Fibroblast of lung (primary cell): Measurements from ENCODE around the gene ZNF827. TPM values are rescaled to one million over a fixed set of nuclear protein-coding genes. Genes with fewer than 3 reads are reported as not detected.
"Not testable (repeated sequence)": the region's sequence is repeated elsewhere in the genome, so short reads cannot be mapped to it uniquely, and the experiment has no call there.

Source experiments
- DNase-seq, 2 donors: peaks; one replicate each; pipeline versions ENCODE4 v3.0.0 to v3.0.0-alpha.2; 2010; ENCODE audit warnings: low read depth in 2 of 2
- H2AFZ ChIP-seq: 2 replicates; pipeline ENCODE4 v1.5.1; 2012; ENCODE audit warnings: low read length, control low read depth, inconsistent platforms
- H3K27ac ChIP-seq: 2 replicates; pipeline ENCODE4 v1.5.1; 2011; ENCODE audit warnings: low read length, control low read depth; ENCODE audit not compliant: insufficient read depth
- H3K27me3 ChIP-seq: 2 replicates; pipeline ENCODE4 v1.5.1; 2011; ENCODE audit warnings: mild to moderate bottlenecking, low read length; ENCODE audit not compliant: control insufficient read depth, insufficient read depth
- H3K36me3 ChIP-seq: 2 replicates; pipeline ENCODE4 v1.5.1; 2011; ENCODE audit warnings: low read length; ENCODE audit not compliant: control insufficient read depth, insufficient read depth
- H3K4me1 ChIP-seq: 2 replicates; pipeline ENCODE4 v1.5.1; 2011; ENCODE audit warnings: low read length; ENCODE audit not compliant: control insufficient read depth, insufficient read depth; ENCODE audit errors: extremely low read depth
- H3K4me2 ChIP-seq: 2 replicates; pipeline ENCODE4 v1.5.1; 2011; ENCODE audit warnings: low read length, control low read depth; ENCODE audit not compliant: insufficient read depth; ENCODE audit errors: extremely low read depth
- H3K4me3 ChIP-seq, 4 experiments: fragments of 200-600 bp in 1 of 4; sonication (generic) in 1 of 4; replicated peaks in 1 of 4; 2 replicates each; pipeline ENCODE4 v1.5.1; 2011 to 2016; ENCODE audit warnings: low read length in 4 of 4, low read depth in 3 of 4, mild to moderate bottlenecking in 3 of 4, control low read depth in 2 of 4, inconsistent platforms in 1 of 4, mixed read lengths in 1 of 4; ENCODE audit not compliant: insufficient read depth in 1 of 4; ENCODE audit errors: control extremely low read depth in 1 of 4
- H3K79me2 ChIP-seq: 2 replicates; pipeline ENCODE4 v1.5.1; 2012; ENCODE audit warnings: mild to moderate bottlenecking, low read length, inconsistent platforms; ENCODE audit not compliant: control insufficient read depth, insufficient read depth
- H3K9ac ChIP-seq: 2 replicates; pipeline ENCODE4 v1.5.1; 2011; ENCODE audit warnings: mild to moderate bottlenecking, low read length, control low read depth; ENCODE audit not compliant: insufficient read depth
- H3K9me3 ChIP-seq: 2 replicates; pipeline ENCODE4 v1.5.1; 2012; ENCODE audit warnings: low read depth, low read length; ENCODE audit not compliant: control insufficient read depth, insufficient read depth
- H4K20me1 ChIP-seq: 2 replicates; pipeline ENCODE4 v1.5.1; 2011; ENCODE audit warnings: low read length; ENCODE audit not compliant: control insufficient read depth, insufficient read depth; ENCODE audit errors: extremely low read depth
- EZH2 ChIP-seq: IDR thresholded peaks from 2 replicates; pipeline ENCODE4 v1.5.1; 2012; ENCODE audit warnings: low read length, control low read depth, mild to moderate bottlenecking; ENCODE audit errors: missing control alignments
- polyA plus RNA-seq, 2 donors: library from polyadenylated mRNA; depleted of rRNA in 1 of 2; stranded (reverse) in 1 of 2; unstranded in 1 of 2; fragments of >200 nt; gene quantifications; 2 replicates each; pipeline ENCODE4 v1.2.1, GENCODE V29; 2011 to 2012; ENCODE audit warnings: missing spikeins in 1 of 2
- total RNA-seq: library from RNA; depleted of rRNA; stranded (reverse); fragments of >200 nt; gene quantifications from 2 replicates; pipeline ENCODE4 v1.2.1, GENCODE V29; 2014
- TF ChIP-seq, protein P1 (sequence below), 2 donors: IDR thresholded peaks in 1 of 2; conservative IDR thresholded peaks in 1 of 2; 1 replicate in 1 of 2; 2 replicates in 1 of 2; pipeline ENCODE4 v1.5.1; 2011 to 2012; ENCODE audit warnings: low read length in 2 of 2, control low read depth in 1 of 2, inconsistent platforms in 1 of 2, low read depth in 1 of 2, mild to moderate bottlenecking in 1 of 2

The ZNF827 gene
- total and polyA plus RNA-seq, 2 donors (not counting 1 experiment from before 2014, with no cell fraction given), result 5.8 to 7.1 TPM

DNA sequence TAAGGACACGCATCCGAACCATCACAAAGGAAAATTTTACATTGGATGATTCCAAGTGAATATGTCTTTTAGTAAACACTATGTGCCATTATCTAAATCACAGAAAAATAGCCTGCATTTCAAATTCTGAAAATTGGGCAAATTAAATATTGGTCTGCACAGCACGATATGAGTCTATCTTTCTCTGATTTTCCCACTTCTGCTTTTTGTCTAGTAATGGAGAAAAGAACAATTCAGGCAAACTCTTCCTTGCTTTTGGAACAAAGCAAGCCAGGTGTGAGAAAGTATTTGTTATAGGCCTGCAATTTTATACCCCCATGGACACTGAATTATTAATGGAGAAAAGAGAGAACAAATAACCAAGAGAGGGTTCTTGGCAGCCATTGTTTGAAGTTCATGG, 97.8 kb downstream of the ZNF827 start:
- no peak overlapping the region for H3K4me2 ChIP-seq
- no peak overlapping the region for H3K27ac ChIP-seq
- DNase-seq, result no peak
- no peak overlapping the region for H2AFZ ChIP-seq
- no peaks in the 10 kb centered on the region for H3K36me3 ChIP-seq
- H3K79me2 ChIP-seq, result no peaks in the 10 kb centered on the region
- no peaks in the 10 kb centered on the region for H3K9me3 ChIP-seq
- H3K27me3 ChIP-seq, result no peaks in the 10 kb centered on the region
- H3K4me3 ChIP-seq, result no peak overlapping the region
- TF ChIP-seq EZH2, result no peak
- TF ChIP-seq, protein P1, sequence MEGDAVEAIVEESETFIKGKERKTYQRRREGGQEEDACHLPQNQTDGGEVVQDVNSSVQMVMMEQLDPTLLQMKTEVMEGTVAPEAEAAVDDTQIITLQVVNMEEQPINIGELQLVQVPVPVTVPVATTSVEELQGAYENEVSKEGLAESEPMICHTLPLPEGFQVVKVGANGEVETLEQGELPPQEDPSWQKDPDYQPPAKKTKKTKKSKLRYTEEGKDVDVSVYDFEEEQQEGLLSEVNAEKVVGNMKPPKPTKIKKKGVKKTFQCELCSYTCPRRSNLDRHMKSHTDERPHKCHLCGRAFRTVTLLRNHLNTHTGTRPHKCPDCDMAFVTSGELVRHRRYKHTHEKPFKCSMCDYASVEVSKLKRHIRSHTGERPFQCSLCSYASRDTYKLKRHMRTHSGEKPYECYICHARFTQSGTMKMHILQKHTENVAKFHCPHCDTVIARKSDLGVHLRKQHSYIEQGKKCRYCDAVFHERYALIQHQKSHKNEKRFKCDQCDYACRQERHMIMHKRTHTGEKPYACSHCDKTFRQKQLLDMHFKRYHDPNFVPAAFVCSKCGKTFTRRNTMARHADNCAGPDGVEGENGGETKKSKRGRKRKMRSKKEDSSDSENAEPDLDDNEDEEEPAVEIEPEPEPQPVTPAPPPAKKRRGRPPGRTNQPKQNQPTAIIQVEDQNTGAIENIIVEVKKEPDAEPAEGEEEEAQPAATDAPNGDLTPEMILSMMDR (conservative IDR thresholded peaks at IDR 0.05 in 1 of 2, IDR thresholded peaks at IDR 0.05 in 1 of 2; ENCODE audit: low read depth in 1 of 2, low read length in 2 of 2), result no peak
- H3K9ac ChIP-seq, result no peak overlapping the region
- H4K20me1 ChIP-seq, result no peaks in the 10 kb centered on the region
- H3K4me1 ChIP-seq, result no peaks in the 10 kb centered on the region

- TF ChIP-seq, protein P1 (conservative IDR thresholded peaks at IDR 0.05 in 1 of 2, IDR thresholded peaks at IDR 0.05 in 1 of 2; ENCODE audit: low read depth in 1 of 2, low read length in 2 of 2), result peak; percentile 36 to 48
- TF ChIP-seq EZH2, result no peak
- no peak overlapping the region for H2AFZ ChIP-seq
- DNase-seq, result peak; percentile 53 to 64
- no peaks in the 10 kb centered on the region for H3K4me1 ChIP-seq
- H3K9me3 ChIP-seq, result no peaks in the 10 kb centered on the region
- H3K9ac ChIP-seq, result no peak overlapping the region
- H4K20me1 ChIP-seq, result no peaks in the 10 kb centered on the region
- no peaks in the 10 kb centered on the region for H3K27me3 ChIP-seq
- no peaks in the 10 kb centered on the region for H3K79me2 ChIP-seq
- H3K4me2 ChIP-seq, result no peak overlapping the region
- H3K4me3 ChIP-seq, result no peak overlapping the region
- no peak overlapping the region for H3K27ac ChIP-seq
- no peaks in the 10 kb centered on the region for H3K36me3 ChIP-seq
Measured at GRCh38 chr4:145840162-145840768, 98.4 kb downstream of the ZNF827 start.

GRCh38 chr4:145839151-145839550, 99.5 kb downstream of the ZNF827 start:
- Histone ChIP-seq H3K4me2 (no peak overlapping the region), H3K27ac (no peak overlapping the region)

DNA sequence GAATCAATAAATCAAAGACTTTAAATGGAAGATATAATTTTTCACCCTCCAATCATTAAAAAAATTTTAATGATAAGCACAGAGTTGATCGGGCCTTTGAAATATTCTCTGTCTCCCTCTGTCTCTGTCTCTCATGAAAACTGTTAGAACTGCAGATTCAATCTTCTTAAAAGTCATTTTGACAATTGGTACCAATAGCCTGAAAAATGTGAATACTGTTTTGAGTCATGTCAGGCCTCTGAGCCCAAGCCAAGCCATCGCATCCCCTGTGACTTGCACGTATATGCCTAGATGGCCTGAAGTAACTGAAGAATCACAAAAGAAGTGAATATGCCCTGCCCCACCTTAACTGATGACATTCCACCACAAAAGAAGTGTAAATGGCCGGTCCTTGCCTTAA, 106.2 kb downstream of the ZNF827 start:
- not testable (repeated sequence) for H2AFZ ChIP-seq, H3K79me2 ChIP-seq, H3K27me3 ChIP-seq, H3K4me3 ChIP-seq, H3K36me3 ChIP-seq, H3K9ac ChIP-seq, H3K27ac ChIP-seq, H3K9me3 ChIP-seq, H3K4me2 ChIP-seq, DNase-seq, H3K4me1 ChIP-seq, H4K20me1 ChIP-seq

More at GRCh38 chr4:145839151-145839550, 99.5 kb downstream of the ZNF827 start:
- Histone ChIP-seq H3K79me2 (no peaks in the 10 kb centered on the region), H3K4me1 (no peaks in the 10 kb centered on the region), H3K36me3 (no peaks in the 10 kb centered on the region), H4K20me1 (no peaks in the 10 kb centered on the region), H2AFZ (no peak overlapping the region), H3K9ac (no peak overlapping the region), H3K27me3 (no peaks in the 10 kb centered on the region), H3K9me3 (no peaks in the 10 kb centered on the region), H3K4me3 (no peak overlapping the region)
- peak in 1 of 2 donors; percentile 83 for DNase-seq
- TF ChIP-seq EZH2, result no peak
- TF ChIP-seq, protein P1 (conservative IDR thresholded peaks at IDR 0.05 in 1 of 2, IDR thresholded peaks at IDR 0.05 in 1 of 2; ENCODE audit: low read depth in 1 of 2, low read length in 2 of 2), result no peak
